Osteocyte (in vitro differentiated cells): ENCODE measurements around the gene CORT. TPM values are rescaled to one million over a fixed set of nuclear protein-coding genes. Genes with fewer than 3 reads are reported as not detected.

Experiments
- DNase-seq: peaks from one replicate; pipeline ENCODE4 v3.0.0; 2021; ENCODE audit warnings: mixed read lengths; ENCODE audit not compliant: unreplicated experiment; ENCODE audit errors: extremely low spot score
- H3K27ac Mint-ChIP-seq: one replicate; pipeline ENCODE4 v1.8.0; 2021; ENCODE audit warnings: mild to moderate bottlenecking, mixed read lengths; ENCODE audit not compliant: unreplicated experiment
- H3K27me3 Mint-ChIP-seq: one replicate; pipeline ENCODE4 v1.8.0; 2021; ENCODE audit warnings: mixed read lengths; ENCODE audit not compliant: unreplicated experiment
- H3K36me3 Mint-ChIP-seq: one replicate; pipeline ENCODE4 v1.8.0; 2021; ENCODE audit warnings: mixed read lengths; ENCODE audit not compliant: unreplicated experiment
- H3K4me1 Mint-ChIP-seq: one replicate; pipeline ENCODE4 v1.8.0; 2021; ENCODE audit warnings: mixed read lengths; ENCODE audit not compliant: unreplicated experiment
- H3K4me3 Mint-ChIP-seq: one replicate; pipeline ENCODE4 v1.8.0; 2021; ENCODE audit warnings: mild to moderate bottlenecking, moderate library complexity, mixed read lengths; ENCODE audit not compliant: unreplicated experiment
- H3K9me3 Mint-ChIP-seq: one replicate; pipeline ENCODE4 v1.8.0; 2021; ENCODE audit warnings: mixed read lengths; ENCODE audit not compliant: unreplicated experiment
- CTCF ChIP-seq: fragments of 200-600 bp; sonication (generic); IDR thresholded peaks from 2 replicates; pipeline ENCODE4 v1.5.0; 2021; ENCODE audit warnings: antibody characterized with exemption, mild to moderate bottlenecking, moderate library complexity
- total RNA-seq: library from RNA; stranded (reverse); gene quantifications from 2 replicates; pipeline ENCODE4 v1.2.1, GENCODE V29; 2021

Gene CORT
- total RNA-seq, 1 donor from 2014 or later: 0.40 TPM

- Mint-ChIP-seq H3K27me3 (no peaks in the 10 kb centered on the region), H3K4me1 (no peaks in the 10 kb centered on the region), H3K36me3 (peaks cover 2% of the 10 kb centered on the region), H3K4me3 (no peak overlapping the region), H3K27ac (no peak overlapping the region), H3K9me3 (no peaks in the 10 kb centered on the region)
- TF ChIP-seq CTCF: no peak
- no peak for DNase-seq
These were observed 9.5 kb upstream of the CORT start for GRCh38 chr1:10440305-10440704.

GRCh38 chr1:10440794-10441193 lies 9.0 kb upstream of the CORT start:
- Mint-ChIP-seq H3K4me3 (no peak overlapping the region), H3K27ac (no peak overlapping the region), H3K27me3 (no peaks in the 10 kb centered on the region), H3K4me1 (no peaks in the 10 kb centered on the region), H3K9me3 (no peaks in the 10 kb centered on the region), H3K36me3 (peaks cover 2% of the 10 kb centered on the region)
- TF ChIP-seq CTCF: no peak
- DNase-seq: no peak

GRCh38 chr1:10444248-10444647 lies 5.6 kb upstream of the CORT start:
- Mint-ChIP-seq H3K9me3 (no peaks in the 10 kb centered on the region), H3K27me3 (no peaks in the 10 kb centered on the region), H3K4me1 (no peaks in the 10 kb centered on the region), H3K4me3 (no peak overlapping the region), H3K36me3 (peaks cover 2% of the 10 kb centered on the region), H3K27ac (no peak overlapping the region)
- no peak for TF ChIP-seq CTCF
- no peak for DNase-seq

- Mint-ChIP-seq H3K4me1 (peaks cover 5% of the 10 kb centered on the region), H3K4me3 (no peak overlapping the region), H3K36me3 (peaks cover 2% of the 10 kb centered on the region), H3K27ac (no peak overlapping the region), H3K9me3 (no peaks in the 10 kb centered on the region), H3K27me3 (no peaks in the 10 kb centered on the region)
- DNase-seq: no peak
- TF ChIP-seq CTCF: no peak
These were observed 4.9 kb upstream of the CORT start for GRCh38 chr1:10444795-10445397.

GRCh38 chr1:10446790-10447422 lies 2.9 kb upstream of the CORT start:
- no peak for TF ChIP-seq CTCF
- Mint-ChIP-seq H3K9me3 (no peaks in the 10 kb centered on the region), H3K27ac (no peak overlapping the region), H3K36me3 (peaks cover 2% of the 10 kb centered on the region), H3K27me3 (no peaks in the 10 kb centered on the region), H3K4me1 (peaks cover 24% of the 10 kb centered on the region), H3K4me3 (no peak overlapping the region)
- DNase-seq: no peak
